ENCODE data around the gene KIAA1958.

- TF ChIP-seq POLR2A (IDR thresholded peaks at IDR 0.05) = no peak
- TF ChIP-seq, protein P1, sequence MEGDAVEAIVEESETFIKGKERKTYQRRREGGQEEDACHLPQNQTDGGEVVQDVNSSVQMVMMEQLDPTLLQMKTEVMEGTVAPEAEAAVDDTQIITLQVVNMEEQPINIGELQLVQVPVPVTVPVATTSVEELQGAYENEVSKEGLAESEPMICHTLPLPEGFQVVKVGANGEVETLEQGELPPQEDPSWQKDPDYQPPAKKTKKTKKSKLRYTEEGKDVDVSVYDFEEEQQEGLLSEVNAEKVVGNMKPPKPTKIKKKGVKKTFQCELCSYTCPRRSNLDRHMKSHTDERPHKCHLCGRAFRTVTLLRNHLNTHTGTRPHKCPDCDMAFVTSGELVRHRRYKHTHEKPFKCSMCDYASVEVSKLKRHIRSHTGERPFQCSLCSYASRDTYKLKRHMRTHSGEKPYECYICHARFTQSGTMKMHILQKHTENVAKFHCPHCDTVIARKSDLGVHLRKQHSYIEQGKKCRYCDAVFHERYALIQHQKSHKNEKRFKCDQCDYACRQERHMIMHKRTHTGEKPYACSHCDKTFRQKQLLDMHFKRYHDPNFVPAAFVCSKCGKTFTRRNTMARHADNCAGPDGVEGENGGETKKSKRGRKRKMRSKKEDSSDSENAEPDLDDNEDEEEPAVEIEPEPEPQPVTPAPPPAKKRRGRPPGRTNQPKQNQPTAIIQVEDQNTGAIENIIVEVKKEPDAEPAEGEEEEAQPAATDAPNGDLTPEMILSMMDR (IDR thresholded peaks at IDR 0.05) = no peak
Observed at GRCh38 chr9:112506571-112506970, 19.9 kb downstream of the KIAA1958 start.

Measured in body of pancreas (tissue), 4 donors.